OCI-LY3 (cell line): ENCODE results near the gene HCK.

Experiments
- CTCF ChIP-seq: fragments of 200-600, 300-600 bp; sonication (generic); IDR thresholded peaks from 2 replicates; pipeline ENCODE4 v1.5.1; 2014; ENCODE audit warnings: antibody characterized with exemption, low read length, low read depth
- EZH2phosphoT487 ChIP-seq: fragments of 200-600 bp; shearing (Covaris generic); IDR thresholded peaks from 2 replicates; pipeline ENCODE4 v1.6.1; 2018; ENCODE audit warnings: antibody characterized with exemption, mixed run types, low read depth

- TF ChIP-seq CTCF (peak; percentile 38; the same call in 1 of the 2 replicates), EZH2phosphoT487 (no peak)
Measured at GRCh38 chr20:32052090-32052777, at the start of gene HCK.
